ENCODE data around the gene RTL1.

RTL1 gene

DNA sequence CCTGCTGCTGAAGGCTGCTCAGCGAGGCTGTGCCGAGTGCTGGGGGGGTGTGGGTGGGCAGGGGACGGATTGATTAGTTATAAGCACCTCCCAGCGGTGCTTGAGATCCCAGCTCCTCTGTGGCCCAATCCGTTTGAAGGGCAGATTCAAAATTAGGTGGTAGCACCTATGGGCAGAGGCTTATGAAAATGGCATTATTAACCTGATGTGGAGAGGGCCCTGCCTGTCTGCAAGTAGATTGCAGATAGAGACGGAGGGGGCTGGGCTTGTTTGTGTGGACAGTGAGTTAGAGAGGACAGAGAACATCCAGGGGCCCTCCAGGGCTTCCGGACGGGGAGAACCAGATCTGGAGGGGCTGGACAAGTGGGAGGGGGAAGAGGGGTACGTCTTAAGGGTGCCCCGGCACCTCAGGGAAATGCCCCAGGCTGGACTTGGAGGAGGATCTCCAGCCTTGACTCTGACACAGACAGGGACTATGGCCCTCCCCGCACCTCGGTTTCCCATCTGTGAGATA lies at the start of gene RTL1:
RTL1 (minus strand) TSS at position 51 of the 514 bp plus-strand sequence. CDS start 18,934 bp downstream, outside the sequence.
- no peak for DNase-seq

DNA sequence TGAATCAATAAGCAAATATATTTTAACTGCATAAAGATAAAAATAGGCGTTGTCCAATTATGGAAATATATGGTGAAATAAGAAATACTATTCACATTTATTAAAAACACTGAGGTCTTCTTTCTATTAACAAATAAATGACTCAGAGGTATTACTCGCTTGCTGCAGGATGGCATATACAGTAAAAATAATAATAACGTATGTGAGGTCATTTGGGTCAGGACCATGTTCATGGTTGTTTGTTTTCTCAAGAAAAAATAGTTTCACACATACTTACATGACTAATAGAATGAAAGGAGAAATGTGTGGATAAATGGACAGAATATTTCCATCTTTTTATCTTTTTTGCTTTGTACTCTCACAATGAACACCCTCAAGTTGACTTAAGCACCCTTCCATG lies 46.5 kb upstream of the RTL1 start:
- no peak for DNase-seq

DNA sequence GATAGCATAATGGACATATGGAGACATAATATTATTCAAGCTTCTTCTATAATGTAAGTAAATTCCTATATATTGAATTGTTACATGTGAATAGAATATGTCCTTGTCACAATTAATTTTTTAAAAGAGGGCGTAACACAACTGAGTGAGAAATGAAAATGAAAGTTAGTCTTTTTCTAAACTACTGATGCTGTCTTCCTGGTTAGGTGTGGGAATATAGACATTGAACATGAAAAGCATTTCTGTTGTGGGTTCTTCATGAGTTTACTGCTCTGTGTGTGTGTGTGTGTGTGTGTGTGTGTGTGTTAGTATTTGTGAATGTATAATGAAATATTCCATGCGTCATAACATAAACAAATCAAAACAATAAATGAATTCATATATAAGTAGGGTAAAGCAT lies 40.5 kb upstream of the RTL1 start:
- DNase-seq: no peak

DNA sequence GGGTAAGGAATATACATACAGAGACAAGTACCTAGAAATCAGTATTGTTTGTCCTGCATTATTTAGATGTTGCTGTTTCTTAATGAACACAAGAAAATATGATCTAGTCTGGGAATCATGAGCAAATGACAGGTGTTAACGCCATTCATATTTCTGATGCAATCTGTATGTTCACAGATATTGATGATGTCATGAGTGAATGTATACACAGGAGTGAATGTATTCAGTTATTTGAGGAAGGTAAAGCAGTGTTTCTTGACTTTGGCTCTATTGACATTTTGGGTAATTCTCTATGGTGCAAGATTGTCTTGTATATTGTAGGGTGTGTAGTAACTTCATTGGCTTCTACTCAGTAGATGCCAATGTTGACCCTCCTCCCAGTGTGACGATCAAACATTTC lies 26.7 kb upstream of the RTL1 start:
- no peak for DNase-seq

DNA sequence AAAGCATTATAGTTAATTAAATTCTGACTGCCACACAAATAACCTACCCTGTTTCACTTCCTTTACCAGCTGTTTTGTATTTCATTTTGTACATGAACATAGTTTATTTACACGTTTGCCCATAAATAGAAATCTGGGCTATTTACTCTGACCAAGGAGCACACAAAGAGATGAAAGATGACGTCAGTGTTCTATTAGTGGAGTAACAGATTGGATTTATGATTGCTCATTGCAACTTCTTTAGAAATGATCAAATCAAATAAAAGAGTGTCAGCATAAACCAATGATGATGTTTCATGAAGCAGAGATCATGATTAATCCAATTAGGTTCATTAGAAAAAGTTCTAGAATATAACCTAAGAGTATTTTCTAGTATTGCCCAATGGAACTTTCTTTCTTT lies 12.0 kb upstream of the RTL1 start:
- no peak for DNase-seq

DNA sequence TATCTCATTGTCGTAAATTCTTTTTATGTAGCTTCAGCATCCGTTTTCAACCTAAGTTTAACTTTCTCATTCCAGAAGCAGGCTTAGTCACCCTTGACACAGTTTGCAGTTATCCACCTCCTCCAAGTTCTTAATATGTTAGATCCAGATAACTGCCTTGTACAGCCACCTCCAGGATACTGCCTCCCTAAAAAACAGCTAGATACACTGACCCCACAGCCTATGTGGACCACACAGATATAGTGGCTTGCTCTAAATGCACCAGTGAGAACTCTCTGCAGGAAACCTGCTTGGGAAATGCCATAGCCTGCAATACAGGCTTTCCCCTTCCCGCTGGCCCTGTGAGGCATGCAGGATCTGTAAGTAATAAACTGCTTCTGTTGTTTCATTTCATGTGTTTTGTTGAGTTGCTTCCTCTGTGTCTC lies 11.1 kb upstream of the RTL1 start:
- no peak for DNase-seq

DNA sequence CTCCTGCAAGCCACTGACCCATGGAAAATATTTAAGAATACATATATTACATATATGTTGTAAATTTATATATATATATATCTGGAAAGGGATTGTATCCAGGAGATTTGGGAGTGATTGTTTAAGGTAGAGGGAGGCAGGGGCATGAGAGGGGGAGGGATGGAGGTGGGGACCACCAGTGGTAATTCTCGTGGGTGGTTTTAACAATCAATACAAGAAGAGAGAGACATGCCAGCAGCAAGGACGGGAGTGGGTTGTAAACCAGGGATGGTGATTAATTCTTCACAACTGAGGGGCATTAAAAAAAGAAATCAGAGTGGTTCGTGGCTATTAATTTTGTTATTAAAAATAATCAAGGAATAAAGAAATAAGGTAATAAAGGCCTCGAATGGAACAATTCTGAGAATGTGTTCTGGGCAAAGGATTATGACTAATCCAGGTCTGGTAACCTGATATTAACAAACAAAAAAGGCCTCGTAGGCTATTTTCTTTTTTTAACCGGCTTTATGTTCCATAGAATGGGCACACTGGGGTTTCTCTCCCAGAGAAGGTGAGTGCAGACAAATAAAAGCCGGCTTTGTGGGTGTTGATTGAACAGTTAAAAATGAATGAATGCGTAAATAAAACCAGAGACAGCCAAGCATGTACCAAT lies 8.3 kb upstream of the RTL1 start:
- DNase-seq: peak in 1 of 3 experiments; percentile 55

DNA sequence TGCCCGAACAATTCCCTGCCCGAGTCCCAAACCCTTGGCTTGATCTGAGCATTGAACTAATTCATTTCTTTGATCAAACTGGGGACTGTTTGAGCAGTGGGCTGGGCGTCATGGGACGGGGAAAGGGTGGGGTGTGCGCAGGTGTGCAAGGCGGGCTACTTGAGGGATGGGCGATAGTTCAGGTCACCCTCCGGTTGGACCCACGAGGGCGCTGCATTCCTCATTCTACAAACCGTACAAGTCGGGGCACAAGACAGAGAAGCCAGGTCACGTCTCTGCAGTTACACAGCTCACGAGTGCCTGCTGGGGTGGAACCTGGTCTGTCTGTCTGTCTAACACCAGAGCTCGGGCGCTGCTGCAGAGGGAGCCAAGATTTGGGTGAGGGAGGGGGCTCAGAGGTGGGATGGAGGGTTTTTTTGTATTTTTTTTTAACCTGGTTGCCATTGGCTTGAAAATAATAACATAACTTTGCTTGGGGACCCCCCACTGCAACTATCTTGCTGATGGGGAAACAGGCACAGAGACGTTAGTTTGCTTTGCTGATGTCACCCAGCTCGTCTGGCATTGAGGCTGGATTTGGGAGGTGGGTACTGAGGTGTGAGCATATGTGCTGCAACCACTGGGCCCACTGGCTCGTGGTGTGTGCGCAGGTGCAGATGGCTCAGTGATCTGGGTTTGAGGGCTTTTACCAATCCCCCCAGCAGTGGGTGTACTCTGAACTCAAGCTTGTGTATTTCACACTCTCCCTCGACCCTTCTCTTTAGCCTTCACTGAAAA lies 7.6 kb upstream of the RTL1 start:
- no peak for DNase-seq

DNA sequence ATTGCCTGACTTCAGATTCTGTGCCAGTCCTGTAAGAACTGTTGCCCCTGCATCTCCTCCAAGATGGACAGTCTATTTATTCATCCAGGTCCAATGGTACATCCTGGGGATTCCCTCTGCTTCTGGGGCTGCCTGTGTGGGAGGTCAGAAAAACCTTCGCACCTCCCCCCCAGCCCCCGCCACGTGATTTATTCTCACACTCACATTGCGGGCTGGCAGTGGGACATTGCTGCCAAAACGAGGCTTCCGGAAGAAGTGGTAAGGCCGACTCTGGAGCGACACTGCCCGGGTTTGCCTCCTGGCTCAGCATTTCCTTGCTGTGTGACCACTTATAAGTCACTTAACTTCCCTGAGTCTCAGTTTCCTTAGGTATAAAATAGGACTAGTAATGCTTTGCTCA lies 5.9 kb upstream of the RTL1 start:
- no peak for DNase-seq

DNA sequence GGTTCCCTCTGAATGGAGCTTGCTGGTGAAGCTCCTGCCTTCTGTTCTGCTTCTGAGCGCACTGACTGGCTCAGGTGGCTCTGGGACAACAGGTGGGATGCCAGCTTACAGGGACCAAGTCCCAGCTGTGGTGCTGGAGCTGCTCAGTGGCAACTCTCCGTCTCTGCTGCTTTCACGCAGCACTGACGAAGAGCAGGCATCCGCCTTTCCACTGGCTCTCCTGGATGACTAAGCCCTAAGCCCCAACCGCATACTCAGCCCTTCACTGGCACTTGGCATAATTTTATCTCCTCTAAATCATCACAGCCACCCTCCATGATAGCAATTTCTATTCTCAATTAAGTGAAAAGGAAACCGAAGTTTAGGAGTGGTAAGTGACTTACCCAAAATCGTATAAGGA lies 3.7 kb upstream of the RTL1 start:
- DNase-seq: no peak

DNA sequence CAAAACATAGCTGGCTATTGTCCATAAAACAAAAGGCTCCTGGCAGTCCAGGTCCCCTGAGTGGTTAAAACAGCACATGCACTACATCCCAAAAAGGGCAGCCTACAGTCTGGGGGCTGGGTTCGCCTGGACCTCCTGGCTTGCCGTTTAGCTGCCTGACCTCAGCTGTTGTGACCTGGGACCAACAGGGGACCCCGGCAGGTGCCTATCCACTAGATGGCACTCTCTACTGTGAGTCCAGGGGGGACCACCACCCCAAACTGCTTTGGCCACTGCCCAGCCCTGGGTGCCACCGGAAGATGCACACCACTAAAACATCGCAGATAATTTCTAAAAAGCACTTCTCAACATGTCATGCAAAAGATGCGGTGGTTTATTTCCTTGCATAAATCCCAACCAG lies 2.9 kb upstream of the RTL1 start:
- DNase-seq: peak in 2 of 3 experiments; percentile 9 to 55

DNA sequence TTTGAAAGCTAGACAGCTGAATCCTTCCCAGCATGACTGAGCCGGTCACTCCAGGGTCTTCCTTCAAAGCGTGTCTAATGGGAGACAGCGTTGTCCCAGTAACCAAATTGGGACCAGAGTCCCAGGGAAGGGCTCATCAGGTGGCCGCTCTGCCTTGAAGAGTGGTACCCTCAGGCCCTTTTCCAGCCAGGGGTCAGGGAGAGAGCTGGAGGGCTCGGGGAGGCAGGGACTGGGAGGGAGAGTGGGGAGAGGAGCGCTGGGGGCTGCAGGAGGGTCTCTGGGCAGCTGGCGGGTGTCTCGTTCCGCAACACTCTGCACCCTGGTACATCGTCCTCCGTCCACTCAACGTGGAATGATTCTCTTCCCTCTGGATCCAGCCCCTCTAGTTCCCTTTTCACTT lies 1.6 kb upstream of the RTL1 start:
- DNase-seq: no peak

DNA sequence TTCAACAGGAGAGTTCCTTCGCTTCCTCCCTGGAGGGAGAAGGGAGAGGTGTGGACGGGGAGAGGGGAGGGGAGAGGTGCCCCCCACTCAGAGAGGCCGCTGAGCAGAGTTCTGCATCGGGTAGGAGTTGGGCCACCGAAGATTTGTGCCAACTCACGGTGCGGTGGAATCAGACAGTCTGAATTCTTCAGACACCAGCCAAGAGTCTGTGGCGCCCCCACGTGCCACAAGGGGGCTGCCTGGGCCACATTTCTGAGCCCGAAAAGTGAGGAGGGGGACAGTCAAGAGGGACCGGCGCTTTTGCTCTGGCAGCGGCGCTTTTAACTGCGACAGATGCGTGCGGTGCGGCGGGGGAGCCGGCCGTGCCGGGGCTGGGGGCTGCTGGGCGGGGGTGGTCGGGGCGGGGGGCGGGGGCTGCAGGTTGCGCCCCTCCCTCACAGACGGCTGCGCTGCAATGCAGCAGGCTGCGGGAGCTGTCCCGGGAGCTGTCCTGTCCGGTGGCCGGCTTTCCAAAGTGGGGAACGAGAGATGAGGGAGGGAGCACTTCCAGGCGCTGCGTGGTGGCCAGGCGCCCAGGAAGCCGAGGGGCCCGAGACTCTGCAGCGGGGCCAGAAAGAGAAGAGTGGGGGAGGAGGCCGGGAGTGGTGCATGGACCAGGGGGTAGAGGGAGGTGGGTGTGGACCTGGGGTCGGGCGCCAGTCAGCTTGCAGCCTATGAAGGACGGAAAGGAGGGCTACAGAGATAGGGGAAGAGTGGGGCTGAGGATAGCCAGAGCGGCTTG lies 975 bp upstream of the RTL1 start:
- DNase-seq: peak in 2 of 3 experiments; percentile 10 to 60

DNA sequence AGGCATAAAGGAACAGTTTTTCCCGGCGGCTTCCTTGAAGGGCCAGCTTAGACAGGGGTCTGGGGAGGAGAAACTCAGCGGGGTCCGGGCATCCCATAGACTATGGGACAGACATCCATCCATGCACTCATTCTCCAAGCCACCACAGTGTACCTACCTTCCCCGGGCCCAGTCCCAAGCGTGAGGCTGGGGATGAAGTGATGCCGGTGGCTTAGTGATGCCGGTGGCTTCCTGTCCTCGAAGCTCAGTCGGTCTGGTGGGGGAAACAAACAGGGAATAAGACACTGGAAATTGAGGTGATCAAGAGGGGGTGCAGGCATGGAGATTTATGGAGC lies 421 bp downstream of the RTL1 start:
- no peak for DNase-seq

DNA sequence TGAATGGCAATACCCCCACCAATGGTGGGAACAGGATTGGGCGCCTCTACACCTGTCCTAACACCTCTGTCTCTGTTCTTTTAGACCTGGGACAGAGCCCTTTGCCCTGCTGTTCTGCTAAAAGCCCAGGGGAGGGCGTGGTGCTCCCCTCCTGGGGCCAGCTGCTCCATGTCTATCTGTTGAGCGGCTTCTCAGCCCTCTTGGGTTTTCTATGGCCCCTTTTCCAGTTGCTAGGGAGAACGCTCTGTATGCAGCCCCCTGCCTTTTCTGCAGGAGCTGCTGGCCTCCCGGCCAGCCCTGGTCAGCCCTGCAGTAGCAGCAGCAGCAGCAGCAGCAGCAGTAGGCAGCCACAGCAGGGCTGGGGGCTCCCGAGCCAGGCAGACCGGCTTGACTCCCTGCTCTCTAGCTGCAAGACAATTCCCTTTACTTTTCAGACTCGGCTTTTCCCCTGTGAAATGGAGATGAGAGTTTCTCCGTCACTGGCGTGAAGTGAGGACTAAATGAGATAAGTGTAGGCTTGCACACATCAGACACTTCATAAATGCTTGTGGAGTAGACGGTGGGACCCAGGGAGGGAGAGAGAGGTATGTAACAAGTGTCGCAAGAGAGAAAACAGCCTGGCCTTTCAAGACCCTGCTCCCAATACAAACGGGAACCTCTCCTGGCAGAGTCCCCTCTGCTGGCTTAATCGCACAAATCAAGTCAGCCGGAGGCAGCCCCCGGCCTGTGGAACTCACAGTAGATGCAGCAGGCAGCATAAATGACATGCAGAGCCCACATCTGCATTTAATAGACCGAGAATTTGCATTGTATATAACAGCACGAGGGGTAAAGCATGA lies 1.0 kb downstream of the RTL1 start:
- peak in 1 of 3 experiments; percentile 14 for DNase-seq

DNA sequence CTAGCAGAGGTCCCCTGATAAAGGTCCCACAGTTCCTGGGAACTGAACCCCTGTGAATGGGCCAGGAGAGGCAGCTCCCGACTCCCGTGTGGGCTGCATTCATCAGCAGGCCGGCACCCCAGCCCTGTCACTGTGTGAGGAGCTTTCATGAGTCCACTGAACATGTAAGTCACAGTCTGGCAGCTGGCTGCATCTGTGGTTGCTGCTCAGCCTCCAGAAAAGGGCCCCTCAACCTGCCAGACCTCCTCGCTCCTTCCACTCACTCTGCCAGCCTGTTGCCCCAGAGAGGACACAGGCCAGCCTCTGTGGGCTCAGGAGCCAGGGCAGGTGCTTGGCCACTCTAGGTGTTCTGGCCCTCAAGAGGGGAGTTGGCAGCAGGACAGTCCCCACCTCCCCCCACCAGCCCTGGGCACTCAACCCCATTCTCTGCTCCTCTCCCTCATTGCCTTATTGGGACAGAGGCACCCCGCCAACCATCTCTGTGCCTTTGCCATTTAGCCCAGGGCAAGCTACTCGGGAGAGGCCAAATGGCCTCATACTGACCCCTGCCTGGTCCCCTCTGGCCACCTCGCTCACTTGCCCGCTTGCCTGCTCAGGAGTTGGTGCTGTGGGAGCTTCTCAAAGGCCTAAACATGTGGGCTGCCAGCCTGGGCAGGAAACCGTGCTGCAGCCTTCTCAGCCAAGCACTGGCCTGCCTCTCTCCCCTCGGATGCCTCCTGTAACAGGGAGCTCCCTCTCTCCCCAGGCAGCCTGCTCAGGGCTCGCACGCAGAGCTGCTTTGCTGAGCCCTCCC lies 1.9 kb downstream of the RTL1 start:
- DNase-seq: no peak

DNA sequence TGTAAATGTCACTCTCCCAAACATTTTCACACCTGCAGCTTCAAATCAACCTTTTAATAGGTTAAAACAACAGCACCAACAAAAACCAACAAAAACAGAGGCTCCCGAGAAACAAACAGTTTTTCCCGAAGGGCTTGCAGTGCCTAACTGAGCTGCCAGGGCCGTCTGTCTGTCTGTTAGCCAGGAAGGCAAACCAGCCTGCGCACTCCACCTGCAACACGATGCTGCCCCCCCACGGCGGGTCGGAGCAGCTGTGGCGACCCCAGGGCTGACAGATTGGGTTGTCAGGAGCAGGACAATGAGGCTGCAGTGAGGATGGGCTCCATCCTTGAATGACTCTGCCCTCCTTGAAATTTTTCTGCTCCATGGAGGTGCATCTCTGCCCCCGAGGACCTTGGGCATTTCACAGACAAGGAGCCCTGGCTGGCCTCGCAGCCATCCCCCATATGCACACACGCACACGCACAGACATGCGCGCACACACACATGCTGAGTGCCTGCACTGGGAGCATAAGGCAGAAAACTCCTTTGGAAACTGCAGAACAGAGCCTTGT lies 2.6 kb downstream of the RTL1 start:
- DNase-seq: peak; percentile 35 to 86 (median 82)

DNA sequence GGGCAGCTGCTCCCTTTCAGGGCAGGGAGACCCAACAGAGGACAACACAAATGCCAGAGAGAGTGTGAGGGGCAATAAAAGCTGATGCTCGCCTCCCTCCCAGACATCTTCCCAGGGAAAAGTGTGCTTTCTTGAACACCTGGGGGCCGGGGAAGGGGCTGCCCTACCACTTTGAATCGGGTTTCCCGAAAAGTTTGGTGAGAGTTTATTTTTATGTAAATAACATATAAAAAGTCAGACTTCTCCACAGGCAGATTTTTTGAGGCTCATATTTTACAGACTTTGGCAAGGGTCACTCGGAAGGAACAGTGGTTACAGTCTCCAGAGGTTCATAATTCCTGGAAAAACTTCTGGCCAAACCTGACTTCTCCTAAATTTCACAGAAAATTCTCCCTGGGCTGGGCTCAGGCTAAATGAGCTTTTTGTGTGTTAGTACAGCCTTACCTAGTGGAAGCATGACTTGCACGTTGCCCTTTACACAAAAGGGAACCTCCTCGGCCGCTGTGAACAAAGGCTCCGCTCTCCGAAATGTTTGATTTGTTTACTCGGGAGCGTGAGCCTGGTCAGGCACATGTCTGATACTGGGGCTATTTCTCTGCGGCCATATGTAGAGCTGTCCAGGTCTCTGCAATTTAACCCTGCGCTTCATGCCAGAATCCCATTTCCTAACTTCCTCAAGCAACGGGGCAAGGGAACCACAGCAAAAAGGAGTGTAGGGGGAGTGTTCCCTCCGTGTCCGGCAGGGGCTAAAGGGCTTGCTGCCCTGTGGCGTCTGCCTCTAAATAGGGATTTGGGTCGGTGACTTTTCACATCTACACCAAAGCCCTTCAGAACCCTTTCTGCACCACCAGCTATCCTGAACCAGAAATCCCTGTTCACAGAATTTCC lies 3.4 kb downstream of the RTL1 start:
- DNase-seq: peak in 2 of 3 experiments; percentile 76 to 86

DNA sequence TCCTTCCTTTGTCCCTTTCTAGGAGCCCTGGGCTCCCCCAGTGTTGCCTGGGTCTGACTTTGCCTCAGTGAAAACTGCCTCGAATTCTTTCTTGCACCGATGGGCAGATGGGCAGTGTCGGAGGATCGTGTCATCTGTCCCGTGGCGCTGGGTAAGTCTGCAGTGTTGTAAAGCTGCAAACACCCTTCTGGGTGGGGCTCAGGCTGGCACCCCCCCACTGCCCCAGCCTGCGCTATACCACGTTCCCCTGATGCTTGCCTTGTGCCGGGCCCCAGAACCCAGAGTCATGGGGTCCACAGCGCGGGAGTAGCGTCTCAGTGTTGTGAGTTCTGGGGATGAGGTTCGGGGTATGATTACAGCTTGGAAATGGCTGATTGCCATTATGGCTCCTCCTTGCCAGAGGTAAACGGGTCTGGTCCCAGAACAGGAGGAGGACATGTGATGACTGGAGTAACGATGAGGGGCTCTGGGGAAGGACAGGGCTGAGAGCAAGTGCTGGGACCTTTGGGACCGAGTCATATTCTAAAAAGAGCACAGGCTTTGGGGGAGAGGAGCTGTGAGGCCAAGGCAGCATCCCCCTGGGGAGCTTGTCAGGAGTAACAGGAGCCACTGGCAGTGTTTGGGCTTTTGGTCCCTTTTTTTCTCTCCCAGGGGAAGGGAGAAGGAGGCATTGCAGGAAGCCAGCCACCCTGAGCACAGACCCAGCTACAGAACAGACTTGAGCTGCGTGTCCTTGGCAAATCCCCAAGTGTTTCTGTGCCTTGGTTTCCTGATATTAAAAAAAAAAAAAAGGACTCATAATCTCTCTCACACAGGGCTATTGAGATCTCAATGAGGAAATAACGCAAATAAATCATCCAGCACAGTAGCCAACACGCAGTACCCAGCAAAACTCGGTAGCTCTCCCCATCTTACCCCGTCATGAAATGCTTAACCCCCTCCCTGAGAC lies 4.3 kb downstream of the RTL1 start:
- peak in 2 of 3 experiments; percentile 56 to 81 for DNase-seq

All from NCI-H1417 (cell line).